Neural cell (in vitro differentiated cells): ENCODE data around the gene ALAS2. TPM values are rescaled to one million over a fixed set of nuclear protein-coding genes. Genes with fewer than 3 reads are reported as not detected.

ENCODE experiments used
- H2AFZ ChIP-seq: fragments of 200-600, 300-800 bp; sonication (generic), shearing (Covaris generic); 2 replicates; pipeline ENCODE4 v1.6.0; 2014; ENCODE audit warnings: low read depth, mild to moderate bottlenecking, antibody characterized with exemption, low read length, moderate library complexity
- H3F3A ChIP-seq: fragments of 200-600 bp; shearing (Covaris generic); 2 replicates; pipeline ENCODE4 v1.6.1; 2016; ENCODE audit warnings: mild to moderate bottlenecking, moderate library complexity, mixed read lengths, antibody characterized with exemption, low read length; ENCODE audit not compliant: insufficient read depth, poor library complexity, severe bottlenecking
- H3K27ac ChIP-seq: fragments of 200-600, 300-800 bp; sonication (generic), shearing (Covaris generic); 2 replicates; pipeline ENCODE4 v1.5.1; 2014; ENCODE audit warnings: mild to moderate bottlenecking, low read length, moderate library complexity
- H3K27me3 ChIP-seq: fragments of 300-800, 200-600 bp; sonication (generic), shearing (Covaris generic); 2 replicates; pipeline ENCODE4 v1.6.0; 2014; ENCODE audit warnings: mild to moderate bottlenecking, low read depth, low read length, moderate library complexity; ENCODE audit not compliant: insufficient read depth
- H3K36me3 ChIP-seq: fragments of 300-800, 200-600 bp; sonication (generic), shearing (Covaris generic); 2 replicates; pipeline ENCODE4 v1.5.1; 2014; ENCODE audit warnings: mild to moderate bottlenecking, antibody characterized with exemption, low read length, moderate library complexity; ENCODE audit not compliant: insufficient read depth
- H3K4me2 ChIP-seq: fragments of 300-800, 200-600 bp; sonication (generic), shearing (Covaris generic); 2 replicates; pipeline ENCODE4 v1.6.0; 2014; ENCODE audit warnings: mild to moderate bottlenecking, low read length
- H3K4me3 ChIP-seq: fragments of 300-800, 200-600 bp; sonication (generic), shearing (Covaris generic); 2 replicates; pipeline ENCODE4 v1.5.1; 2014; ENCODE audit warnings: mild to moderate bottlenecking, low read length, moderate library complexity
- H3K79me2 ChIP-seq: fragments of 200-600 bp; shearing (Covaris generic); replicated peaks from 2 replicates; pipeline ENCODE4 v1.6.0; 2014; ENCODE audit warnings: mild to moderate bottlenecking, low read length, moderate library complexity; ENCODE audit not compliant: insufficient read depth
- H3K9ac ChIP-seq: fragments of 300-800, 200-600 bp; sonication (generic), shearing (Covaris generic); 2 replicates; pipeline ENCODE4 v1.6.1; 2016; ENCODE audit warnings: mild to moderate bottlenecking, low read length, mixed read lengths
- H3K9me2 ChIP-seq: fragments of 200-600 bp; shearing (Covaris generic); 2 replicates; pipeline ENCODE4 v1.6.1; 2016; ENCODE audit warnings: mild to moderate bottlenecking, low read length, mixed read lengths; ENCODE audit not compliant: insufficient read depth
- H3K9me3 ChIP-seq: fragments of 200-600, 300-800 bp; sonication (generic), shearing (Covaris generic); 2 replicates; pipeline ENCODE4 v1.6.1; 2016; ENCODE audit warnings: mild to moderate bottlenecking, mixed run types, low read length, moderate library complexity, mixed read lengths
- H4K20me1 ChIP-seq: fragments of 200-600 bp; shearing (Covaris generic); 2 replicates; pipeline ENCODE4 v1.6.1; 2016; ENCODE audit warnings: mild to moderate bottlenecking, mixed run types; ENCODE audit not compliant: insufficient read depth
- EP300 ChIP-seq: fragments of 450-650 bp; conservative IDR thresholded peaks from 2 replicates; pipeline ENCODE4 v1.6.1; 2014; ENCODE audit warnings: antibody characterized with exemption, mild to moderate bottlenecking, moderate library complexity; ENCODE audit not compliant: poor library complexity, severe bottlenecking
- MXI1 ChIP-seq: fragments of 450-650 bp; conservative IDR thresholded peaks from 2 replicates; pipeline ENCODE4 v1.6.1; 2014; ENCODE audit warnings: antibody characterized with exemption, mild to moderate bottlenecking; ENCODE audit not compliant: poor library complexity, severe bottlenecking
- POLR2AphosphoS5 ChIP-seq: IDR thresholded peaks from 2 replicates; pipeline ENCODE4 v1.6.1; 2012
- RAD21 ChIP-seq: fragments of 450-650 bp; conservative IDR thresholded peaks from 2 replicates; pipeline ENCODE4 v1.6.1; 2014; ENCODE audit warnings: antibody characterized with exemption, mild to moderate bottlenecking, moderate library complexity
- SMC3 ChIP-seq: fragments of 450-650 bp; conservative IDR thresholded peaks from 2 replicates; pipeline ENCODE4 v1.6.1; 2014; ENCODE audit warnings: antibody characterized with exemption, mild to moderate bottlenecking, moderate library complexity; ENCODE audit not compliant: poor library complexity
- TAF1 ChIP-seq: IDR thresholded peaks from 2 replicates; pipeline ENCODE4 v1.6.1; 2012; ENCODE audit warnings: low read depth
- polyA plus RNA-seq: library from polyadenylated mRNA; depleted of rRNA; stranded (reverse); fragments of >200 nt; gene quantifications from 2 replicates; pipeline ENCODE4 v1.2.3, GENCODE V29; 2014
- TF ChIP-seq, protein P1 (sequence below): IDR thresholded peaks from 2 replicates; pipeline ENCODE4 v1.6.1; 2012; ENCODE audit warnings: borderline replicate concordance
- TF ChIP-seq, protein P2 (sequence below): fragments of 450-650 bp; IDR thresholded peaks from 2 replicates; pipeline ENCODE4 v1.5.1; 2014; ENCODE audit warnings: antibody characterized with exemption, mild to moderate bottlenecking, moderate library complexity; ENCODE audit not compliant: poor library complexity, severe bottlenecking

The ALAS2 gene
- polyA plus RNA-seq, 1 donor from 2014 or later, result not detected

DNA sequence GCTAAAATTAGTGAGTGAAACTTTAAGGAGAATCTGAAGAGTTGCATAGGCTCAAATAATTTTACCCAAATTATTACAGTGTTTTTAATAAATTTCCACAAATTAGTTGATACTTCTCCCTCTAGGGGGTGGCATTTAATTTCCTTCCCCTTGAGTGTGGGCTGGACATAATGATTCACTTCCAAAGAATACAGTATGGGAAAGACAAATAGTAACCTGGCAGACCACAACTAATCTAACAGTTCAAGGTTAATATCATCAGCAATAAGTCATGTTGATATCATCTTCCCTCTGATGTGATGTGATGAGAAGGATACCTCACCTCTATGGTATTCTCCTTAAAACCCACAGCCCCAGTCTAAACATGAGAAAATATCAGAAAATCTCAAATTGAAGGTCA is 52.3 kb downstream of the ALAS2 start:
- H3K9me2 ChIP-seq, result no peaks in the 10 kb centered on the region
- TF ChIP-seq EP300 (no peak), SMC3 (no peak), POLR2AphosphoS5 (no peak), RAD21 (no peak), MXI1 (no peak), TAF1 (no peak)
- TF ChIP-seq, protein P1, sequence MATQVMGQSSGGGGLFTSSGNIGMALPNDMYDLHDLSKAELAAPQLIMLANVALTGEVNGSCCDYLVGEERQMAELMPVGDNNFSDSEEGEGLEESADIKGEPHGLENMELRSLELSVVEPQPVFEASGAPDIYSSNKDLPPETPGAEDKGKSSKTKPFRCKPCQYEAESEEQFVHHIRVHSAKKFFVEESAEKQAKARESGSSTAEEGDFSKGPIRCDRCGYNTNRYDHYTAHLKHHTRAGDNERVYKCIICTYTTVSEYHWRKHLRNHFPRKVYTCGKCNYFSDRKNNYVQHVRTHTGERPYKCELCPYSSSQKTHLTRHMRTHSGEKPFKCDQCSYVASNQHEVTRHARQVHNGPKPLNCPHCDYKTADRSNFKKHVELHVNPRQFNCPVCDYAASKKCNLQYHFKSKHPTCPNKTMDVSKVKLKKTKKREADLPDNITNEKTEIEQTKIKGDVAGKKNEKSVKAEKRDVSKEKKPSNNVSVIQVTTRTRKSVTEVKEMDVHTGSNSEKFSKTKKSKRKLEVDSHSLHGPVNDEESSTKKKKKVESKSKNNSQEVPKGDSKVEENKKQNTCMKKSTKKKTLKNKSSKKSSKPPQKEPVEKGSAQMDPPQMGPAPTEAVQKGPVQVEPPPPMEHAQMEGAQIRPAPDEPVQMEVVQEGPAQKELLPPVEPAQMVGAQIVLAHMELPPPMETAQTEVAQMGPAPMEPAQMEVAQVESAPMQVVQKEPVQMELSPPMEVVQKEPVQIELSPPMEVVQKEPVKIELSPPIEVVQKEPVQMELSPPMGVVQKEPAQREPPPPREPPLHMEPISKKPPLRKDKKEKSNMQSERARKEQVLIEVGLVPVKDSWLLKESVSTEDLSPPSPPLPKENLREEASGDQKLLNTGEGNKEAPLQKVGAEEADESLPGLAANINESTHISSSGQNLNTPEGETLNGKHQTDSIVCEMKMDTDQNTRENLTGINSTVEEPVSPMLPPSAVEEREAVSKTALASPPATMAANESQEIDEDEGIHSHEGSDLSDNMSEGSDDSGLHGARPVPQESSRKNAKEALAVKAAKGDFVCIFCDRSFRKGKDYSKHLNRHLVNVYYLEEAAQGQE, result no peak
- TF ChIP-seq, protein P2, sequence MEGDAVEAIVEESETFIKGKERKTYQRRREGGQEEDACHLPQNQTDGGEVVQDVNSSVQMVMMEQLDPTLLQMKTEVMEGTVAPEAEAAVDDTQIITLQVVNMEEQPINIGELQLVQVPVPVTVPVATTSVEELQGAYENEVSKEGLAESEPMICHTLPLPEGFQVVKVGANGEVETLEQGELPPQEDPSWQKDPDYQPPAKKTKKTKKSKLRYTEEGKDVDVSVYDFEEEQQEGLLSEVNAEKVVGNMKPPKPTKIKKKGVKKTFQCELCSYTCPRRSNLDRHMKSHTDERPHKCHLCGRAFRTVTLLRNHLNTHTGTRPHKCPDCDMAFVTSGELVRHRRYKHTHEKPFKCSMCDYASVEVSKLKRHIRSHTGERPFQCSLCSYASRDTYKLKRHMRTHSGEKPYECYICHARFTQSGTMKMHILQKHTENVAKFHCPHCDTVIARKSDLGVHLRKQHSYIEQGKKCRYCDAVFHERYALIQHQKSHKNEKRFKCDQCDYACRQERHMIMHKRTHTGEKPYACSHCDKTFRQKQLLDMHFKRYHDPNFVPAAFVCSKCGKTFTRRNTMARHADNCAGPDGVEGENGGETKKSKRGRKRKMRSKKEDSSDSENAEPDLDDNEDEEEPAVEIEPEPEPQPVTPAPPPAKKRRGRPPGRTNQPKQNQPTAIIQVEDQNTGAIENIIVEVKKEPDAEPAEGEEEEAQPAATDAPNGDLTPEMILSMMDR, result no peak
- H3K27me3 ChIP-seq, result no peaks in the 10 kb centered on the region
- no peak overlapping the region for H3K27ac ChIP-seq
- no peaks in the 10 kb centered on the region for H3F3A ChIP-seq
- no peaks in the 10 kb centered on the region for H4K20me1 ChIP-seq
- H3K9ac ChIP-seq, result no peak overlapping the region
- no peak overlapping the region for H3K4me3 ChIP-seq
- no peaks in the 10 kb centered on the region for H3K79me2 ChIP-seq
- no peaks in the 10 kb centered on the region for H3K9me3 ChIP-seq
- no peak overlapping the region for H2AFZ ChIP-seq
- H3K4me2 ChIP-seq, result no peak overlapping the region
- H3K36me3 ChIP-seq, result no peaks in the 10 kb centered on the region

DNA sequence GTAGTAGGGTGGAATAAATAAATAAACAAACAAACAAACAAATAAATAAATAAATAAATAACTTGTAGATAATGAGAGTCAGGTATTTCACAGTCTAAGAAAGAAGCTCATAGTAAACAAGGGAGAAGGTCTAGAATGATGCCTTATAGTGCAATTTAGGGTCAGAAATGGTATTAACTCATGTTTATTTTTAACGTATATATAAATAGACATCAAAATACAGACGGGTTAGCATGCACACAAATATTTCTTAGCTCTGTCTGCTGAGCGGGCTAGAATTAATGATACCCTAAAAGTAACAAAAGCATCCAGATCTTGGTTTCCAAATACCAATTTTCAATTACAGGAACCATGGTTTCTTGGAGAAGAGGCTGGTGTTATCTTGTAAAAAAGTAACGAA is 53.4 kb downstream of the ALAS2 start:
- H3K4me3 ChIP-seq, result no peak overlapping the region
- no peaks in the 10 kb centered on the region for H3K9me3 ChIP-seq
- no peaks in the 10 kb centered on the region for H3K36me3 ChIP-seq
- no peak overlapping the region for H3K9ac ChIP-seq
- no peaks in the 10 kb centered on the region for H3F3A ChIP-seq
- TF ChIP-seq, protein P2, result no peak
- no peak for TF ChIP-seq POLR2AphosphoS5
- no peak for TF ChIP-seq EP300
- H3K9me2 ChIP-seq, result no peaks in the 10 kb centered on the region
- H2AFZ ChIP-seq, result no peak overlapping the region
- no peaks in the 10 kb centered on the region for H3K27me3 ChIP-seq
- no peak overlapping the region for H3K27ac ChIP-seq
- H4K20me1 ChIP-seq, result no peaks in the 10 kb centered on the region
- H3K79me2 ChIP-seq, result no peaks in the 10 kb centered on the region
- H3K4me2 ChIP-seq, result no peak overlapping the region
